Stimulated activated CD4-positive, alpha-beta T cell treated with anti-CD3 and anti-CD28 coated beads, Interleukin-2, amount 100 ng/mL, for 24 hours (primary cell): ENCODE results near the gene PSORS1C1.
"Not testable (repeated sequence)": the region's sequence is repeated elsewhere in the genome, so short reads cannot be mapped to it uniquely, and the experiment has no call there.

Source experiments
- DNase-seq, 2 donors: peaks; one replicate each; pipeline ENCODE4 v3.0.0-alpha.2; 2020

Gene PSORS1C1, protein sequence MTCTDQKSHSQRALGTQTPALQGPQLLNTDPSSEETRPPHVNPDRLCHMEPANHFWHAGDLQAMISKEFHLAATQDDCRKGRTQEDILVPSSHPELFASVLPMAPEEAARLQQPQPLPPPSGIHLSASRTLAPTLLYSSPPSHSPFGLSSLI

DNA sequence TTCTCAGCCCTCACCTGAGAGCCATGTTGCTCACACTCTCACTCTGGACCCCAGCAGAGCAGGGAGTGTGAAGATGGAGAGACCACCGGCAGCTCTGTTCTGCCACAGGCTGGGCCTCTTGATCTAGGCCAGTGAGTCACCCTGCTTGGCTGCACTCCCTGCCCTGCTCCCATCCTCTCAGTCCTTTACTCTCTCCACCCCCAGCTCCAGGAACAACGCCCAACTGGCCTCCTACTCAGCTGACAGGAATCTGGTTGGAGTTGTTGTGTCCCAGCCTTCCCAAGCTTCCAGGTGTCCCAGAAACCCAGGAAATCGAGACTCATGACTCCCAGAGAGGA lies at the start of gene PSORS1C1:
TSS of gene PSORS1C1 (plus strand) at position 260 of the 338 bp plus-strand sequence. CDS start 14,833 bp downstream, outside the sequence.
- no peak for DNase-seq

DNA sequence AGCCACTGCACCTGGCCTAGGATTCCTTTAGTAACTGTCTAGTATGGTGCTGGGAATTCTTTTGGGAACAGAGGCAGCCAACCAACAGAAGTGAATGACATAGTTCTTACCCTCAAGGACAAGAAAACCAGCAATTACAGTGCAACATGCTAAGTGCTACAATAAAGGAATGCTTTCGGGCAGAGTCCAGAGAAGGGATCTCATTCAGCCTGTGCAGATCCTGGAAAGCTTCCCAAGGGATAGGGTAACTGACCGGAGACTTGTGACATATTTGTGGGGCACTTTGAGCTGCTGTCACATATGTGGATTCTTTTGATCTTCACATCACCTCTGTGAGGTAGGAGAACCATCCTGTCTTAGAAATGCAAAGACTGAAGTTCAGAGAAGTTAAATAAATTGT lies 49.0 kb upstream of the PSORS1C1 start:
- no peak for DNase-seq

DNA sequence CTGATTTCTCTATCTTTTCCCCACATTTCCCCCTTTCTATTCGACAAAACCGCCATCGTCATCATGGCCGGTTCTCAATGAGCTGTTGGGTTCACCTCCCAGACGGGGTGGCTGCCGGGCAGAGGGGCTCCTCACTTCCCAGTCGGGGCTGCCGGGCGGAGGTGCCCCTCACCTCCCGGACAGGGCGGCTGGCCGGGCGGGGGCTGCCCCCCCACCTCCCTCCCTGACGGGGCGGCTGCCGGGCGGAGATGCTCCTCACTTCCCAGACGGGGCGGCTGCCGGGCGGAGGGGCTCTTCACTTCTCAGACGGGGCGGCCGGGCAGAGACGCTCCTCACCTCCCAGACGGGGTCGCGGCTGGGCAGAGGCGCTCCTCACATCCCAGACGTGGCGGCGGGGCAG lies 47.6 kb upstream of the PSORS1C1 start:
- DNase-seq: not testable (repeated sequence)

DNA sequence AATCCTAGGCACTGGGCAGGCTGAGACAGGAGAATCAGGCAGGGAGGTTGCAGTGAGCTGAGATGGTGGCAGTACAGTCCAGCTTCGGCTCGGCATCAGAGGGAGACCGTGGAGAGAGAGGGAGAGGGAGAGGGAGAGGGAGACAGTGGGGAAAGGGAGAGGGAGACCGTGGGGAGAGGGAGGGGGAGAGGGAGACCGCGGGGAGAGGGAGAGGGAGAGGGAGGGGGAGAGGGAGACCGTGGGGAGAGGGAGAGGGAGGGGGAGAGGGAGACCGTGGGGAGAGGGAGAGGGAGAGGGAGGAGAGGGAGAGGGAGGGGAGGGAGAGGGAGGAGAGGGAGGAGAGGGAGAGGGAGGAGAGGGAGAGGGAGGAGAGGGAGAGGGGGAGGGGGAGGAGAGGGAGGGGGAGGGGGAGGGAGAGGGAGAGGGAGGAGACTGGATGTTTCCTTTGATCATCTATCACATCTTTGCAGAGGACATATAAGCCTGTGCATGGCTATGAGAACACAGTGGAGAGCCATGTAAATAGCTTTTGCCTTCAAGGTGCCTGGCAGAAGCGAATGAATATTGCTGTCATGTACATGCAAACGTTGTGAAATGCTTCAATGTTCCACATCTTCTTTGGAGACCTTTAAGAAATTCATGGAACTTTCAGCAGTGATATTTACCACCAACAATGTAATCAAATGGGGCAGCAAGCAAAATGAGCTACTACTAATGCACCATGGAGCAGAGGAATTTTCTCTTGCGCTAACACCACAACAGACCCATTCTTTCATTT lies 46.5 kb upstream of the PSORS1C1 start:
- DNase-seq: not testable (repeated sequence)

DNA sequence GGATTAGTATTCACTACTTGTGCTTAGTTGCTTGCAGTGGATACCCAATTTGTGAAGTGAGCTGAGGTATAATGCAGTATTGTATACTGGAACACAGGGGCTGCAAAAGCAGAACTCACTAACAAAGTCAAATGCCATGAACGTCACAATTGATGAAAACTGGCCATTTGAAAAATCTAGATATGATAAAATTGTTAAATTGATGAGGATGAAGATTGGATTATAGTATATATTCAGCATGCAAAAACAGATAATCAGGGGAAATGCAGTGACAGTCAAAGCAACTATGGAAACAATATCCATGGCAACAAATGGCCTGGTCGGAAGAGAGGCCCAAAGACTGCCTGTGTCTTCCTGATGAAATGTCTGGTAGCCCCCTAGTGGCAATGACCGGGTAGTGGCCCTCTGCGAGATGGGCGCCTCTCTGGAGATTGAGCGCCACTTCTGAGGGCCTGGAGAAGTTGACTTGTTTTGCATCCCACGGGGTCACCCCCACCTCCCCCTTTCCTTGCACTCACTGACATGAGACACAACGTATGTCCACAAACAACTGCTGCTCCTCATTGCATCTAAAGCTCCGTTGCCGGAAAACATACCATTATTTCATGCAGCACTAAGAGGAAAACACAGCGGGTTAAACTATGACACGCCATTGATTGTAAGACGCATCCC lies 45.8 kb upstream of the PSORS1C1 start:
- DNase-seq: peak; percentile 77 to 84

DNA sequence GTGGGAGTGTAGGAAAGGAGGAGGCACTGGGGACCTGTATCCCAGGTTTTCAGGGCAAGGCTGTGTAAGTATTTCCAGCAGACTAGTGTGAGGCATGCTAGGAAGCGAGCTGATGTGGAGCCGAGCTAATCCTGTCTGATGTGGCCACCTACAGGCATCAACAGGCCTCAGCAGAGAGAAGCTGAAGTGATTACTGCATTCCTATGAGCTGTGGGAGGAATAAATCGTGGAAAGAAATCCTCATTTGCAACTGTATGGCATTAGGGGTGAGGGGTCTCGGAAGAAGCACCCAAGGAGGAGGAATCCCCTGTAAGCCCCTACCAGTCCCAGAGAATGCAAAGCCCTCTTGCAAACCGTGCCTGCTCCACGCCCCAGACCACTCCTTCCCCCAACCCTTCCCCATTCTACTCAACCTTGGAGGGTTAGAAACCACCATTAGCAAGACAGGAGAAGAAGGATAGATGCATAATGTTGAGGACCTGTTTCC lies 43.8 kb upstream of the PSORS1C1 start:
- no peak for DNase-seq

DNA sequence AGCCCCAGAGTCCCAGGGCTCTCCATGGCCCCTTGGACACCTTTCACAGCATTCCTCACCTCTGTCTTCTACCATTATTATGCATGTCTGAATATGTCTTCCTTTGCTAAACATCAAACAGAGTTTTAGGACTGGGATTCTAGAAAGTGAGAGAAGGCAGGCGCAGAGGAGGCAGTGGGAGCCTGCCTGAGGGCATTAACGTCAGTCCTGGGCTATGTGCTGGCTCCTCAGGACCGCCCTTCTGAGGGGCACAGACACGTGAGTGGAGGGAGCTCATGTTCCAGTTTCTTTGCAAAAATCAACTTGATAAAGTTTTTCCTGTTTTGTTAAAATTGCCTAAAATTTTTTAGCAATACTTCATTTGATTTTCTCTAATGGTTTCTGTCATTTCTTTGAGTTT lies 40.2 kb upstream of the PSORS1C1 start:
- DNase-seq: no peak

DNA sequence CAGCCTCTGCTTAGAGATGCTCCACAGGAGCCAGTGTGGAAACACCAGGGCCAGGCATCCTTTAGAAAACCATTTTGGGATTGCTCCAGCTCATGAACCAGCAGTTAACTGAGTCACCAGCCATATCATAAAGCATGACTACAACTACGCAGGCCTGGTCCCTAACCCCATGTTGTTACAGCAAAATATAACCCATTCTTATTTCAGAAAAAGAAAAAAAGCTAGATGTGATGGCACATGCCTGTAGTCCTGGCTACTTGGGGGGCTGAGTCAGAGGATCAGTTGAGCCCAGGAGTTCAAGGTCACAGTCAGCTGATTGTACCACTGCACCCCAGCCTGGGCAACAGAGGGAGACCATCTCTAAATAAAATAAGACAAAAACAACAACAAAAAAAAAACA lies 39.1 kb upstream of the PSORS1C1 start:
- no peak for DNase-seq

DNA sequence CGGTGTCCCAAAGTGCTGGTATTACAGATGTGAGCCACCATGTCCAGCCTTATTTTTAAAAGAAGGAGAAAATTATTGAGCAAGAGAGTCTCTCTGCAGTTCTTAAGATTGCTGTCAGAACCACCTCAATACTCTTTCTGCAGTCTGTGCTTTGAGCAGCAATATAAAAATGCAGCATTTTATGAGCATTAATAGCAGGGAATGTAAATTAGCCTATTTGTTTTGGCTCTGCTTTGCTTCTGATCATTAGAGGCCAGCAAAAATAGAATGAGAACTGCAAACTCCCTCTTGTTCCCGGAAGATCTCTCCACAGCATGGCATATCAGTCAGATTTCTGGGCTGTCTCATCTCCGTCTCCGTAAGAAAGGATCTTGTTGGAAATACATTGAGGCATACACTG lies 38.0 kb upstream of the PSORS1C1 start:
- DNase-seq: no peak

DNA sequence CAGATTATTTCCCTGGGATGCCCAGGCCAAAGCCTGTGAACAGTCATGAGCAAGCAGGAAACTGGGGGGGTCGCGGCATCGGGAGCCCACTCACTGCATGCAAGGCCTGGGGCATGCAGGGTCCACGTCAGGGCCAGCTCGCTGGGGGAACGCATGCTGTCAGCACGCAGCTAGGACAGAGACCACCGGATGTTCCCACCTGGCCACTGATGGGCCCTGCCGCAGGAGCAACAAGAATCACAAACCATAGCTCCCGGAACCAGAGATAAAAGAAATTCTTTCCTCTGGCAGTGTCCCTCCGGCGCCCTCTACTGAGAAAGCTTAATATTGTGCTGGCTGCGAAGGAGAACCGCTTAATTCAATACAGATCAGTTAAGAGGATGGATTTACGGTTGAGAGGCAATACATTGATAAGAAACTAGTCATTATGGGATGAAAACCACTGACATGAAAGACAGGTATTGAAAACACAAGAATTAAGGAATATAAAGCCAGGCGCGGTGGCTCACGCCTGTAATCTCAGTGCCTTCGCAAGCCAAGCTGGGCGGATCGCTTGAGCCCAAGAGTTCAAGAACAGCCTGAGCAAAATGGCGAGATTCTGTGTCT lies 34.8 kb upstream of the PSORS1C1 start:
- peak; percentile 71 to 76 for DNase-seq

DNA sequence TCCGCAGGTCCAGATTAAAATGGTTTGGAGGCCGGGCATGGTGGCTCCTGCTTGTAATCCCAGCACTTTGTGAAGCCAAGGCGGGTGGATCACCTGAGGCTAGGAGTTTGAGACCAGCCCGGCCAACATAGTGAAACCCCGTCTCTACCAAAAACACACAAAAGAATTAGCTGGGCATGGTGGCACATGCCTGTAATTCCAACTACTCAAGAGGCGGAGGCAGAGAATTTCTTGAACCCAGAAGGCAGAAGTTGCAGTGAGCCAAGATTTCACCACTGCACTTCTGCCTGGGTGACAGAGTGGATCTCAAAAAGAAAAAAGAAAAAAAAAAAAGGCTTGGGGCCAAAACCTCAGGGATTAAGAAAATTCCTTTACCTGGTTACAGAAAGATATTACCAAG lies 32.7 kb upstream of the PSORS1C1 start:
- no peak for DNase-seq

DNA sequence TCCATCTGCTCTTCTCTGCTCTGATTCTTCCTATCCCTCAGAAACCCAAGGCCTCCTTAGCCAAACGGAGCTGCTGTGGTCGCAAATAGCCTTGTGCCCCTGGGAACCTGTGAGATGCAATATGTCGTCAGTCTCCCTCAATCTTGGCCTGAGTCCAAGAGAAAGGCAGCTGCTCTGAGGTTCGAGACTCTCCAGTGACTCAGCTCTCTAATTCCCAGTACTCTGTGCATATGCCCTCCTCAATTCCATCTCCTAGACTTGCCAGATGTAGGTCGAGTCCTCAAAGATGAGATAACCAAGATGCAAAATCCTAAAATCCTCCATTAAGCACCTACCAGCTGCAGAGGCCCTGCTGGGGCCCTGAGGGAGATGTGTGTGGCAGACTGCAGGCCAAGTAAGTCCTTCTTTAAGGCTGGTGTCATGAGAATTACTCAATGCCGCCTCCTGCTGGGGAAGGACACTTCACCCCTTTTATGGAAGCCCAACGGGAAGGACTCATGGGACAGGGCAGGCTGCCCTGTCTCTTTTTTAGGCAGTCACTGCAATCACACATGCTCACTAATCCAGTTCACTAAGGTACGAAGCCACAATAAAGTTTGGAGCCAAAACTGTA lies 30.8 kb upstream of the PSORS1C1 start:
- DNase-seq: peak; percentile 55 to 61

DNA sequence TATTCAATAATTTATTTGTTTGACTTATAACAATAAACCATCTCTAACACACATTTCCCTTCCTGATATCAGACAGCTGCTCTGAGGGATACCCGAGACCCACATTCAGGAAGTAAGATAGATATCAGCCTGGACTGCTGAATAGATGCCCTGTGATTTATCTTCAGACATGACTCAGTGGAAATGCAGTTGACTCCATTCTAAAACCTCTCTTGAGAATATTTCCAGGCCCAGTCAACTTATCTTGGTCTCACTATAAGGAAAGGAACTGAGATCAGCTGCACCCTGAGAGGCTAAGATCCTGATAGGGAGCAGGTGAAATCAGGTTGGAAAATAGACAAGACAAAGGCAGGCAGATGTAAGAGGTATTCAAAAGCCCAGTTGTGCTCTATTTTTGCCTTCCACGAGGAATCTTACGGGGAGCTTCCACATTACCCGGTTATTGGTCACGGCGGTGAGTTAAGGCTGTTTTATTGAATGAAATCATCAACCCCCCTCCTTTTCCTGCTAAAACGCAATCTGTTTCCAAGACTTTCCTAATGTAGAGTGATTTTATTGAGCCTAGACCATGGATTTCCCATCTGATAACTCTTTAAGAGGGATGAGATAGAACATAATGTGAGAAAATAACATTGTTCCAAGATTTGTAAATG lies 27.7 kb upstream of the PSORS1C1 start:
- DNase-seq: no peak

DNA sequence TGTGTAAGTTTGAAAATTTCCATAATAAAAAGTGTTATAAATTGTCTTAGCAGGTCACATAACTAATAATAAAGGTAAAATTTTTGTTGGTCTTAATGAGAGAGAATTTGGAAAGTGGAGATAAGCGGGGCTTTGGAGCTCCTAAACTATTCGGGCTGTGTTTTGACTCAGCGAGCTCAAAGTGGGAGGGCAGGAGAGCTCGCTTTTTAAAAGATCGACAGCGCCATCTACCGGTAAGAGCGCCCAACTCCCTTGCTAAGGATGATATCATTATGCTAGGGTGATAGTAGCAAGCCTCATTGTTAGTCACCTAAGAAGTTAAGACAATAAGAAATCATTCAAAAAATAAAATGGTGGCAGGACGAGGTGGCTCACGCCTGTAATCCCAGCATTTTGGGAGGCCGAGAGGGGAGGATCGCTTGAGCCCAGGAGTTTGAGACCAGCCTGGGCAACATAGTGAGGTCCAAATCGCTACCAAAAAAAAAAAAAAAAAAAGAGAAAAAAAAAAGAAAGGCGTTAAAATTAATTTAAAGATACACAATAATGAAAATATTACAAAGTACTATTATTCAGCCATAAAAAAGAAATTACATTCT lies 27.0 kb upstream of the PSORS1C1 start:
- DNase-seq: peak; percentile 94 to 96

DNA sequence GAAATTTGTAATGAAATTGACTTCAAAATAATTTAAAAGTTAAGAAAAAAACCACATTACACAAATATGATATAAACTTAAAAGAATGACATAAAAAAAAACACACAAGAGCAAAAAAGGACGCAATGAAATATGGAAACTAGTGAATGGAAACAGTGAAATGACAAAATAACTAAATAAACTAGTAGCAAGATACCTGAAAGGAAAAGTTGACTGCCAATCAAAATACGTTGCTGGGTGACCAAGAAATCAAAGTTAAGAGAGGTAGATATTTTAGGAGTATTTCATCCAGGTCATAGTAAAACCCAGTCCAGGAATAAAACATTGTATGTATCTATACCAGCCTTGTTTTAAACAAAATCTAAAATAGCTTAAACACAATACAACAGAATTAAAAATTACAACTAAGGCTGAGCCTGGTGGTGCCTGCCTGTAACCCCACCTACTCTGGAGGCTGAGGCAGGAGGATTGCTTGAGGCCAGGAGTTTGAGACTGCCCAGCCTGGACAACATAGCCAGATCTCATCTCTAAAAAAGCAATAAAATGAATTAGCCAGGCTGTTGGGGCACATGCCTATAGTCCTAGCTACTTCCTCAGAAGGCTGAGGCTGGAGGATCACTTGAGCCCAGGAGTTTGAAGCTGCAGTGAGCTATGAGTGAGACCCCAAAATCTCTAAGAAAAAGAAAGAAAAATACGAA lies 24.2 kb upstream of the PSORS1C1 start:
- no peak for DNase-seq

DNA sequence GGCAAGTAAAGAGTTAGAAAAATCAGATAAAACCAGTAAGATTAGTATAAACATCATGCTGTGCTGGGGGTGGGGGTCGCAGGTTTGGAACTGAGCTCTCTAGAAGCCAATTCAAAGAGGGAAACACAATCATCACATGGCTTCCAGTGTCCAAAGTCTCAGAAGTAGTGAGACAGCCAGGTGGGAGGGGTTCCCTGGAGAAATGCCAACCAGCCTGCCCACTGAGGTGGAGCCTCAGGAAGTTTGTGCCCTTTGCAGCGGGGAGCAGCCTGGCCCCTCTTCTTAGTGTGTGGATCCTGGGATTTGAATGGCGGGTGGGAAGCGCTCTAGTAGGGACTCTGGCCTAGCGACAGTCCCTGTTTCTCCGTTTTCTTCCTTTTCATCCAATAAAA lies 23.6 kb upstream of the PSORS1C1 start:
- DNase-seq: no peak

DNA sequence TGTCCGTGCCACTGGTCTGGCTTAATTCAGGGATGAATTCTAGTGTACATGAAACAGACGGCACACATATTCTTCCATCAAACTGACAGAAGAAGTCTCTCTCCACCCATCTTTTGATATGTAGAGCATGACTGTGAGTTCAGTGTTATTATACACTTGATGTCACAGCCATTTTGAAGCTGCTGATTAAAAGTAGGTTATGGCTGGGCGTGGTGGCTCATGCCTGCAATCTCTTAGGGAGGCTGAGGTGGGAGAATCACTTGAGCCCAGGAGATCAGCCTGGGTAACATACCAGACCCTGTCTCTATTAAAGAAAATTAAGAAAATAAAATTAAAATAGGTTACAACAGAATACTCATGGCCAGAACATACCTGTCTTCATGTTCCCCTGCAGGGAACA lies 22.9 kb upstream of the PSORS1C1 start:
- no peak for DNase-seq

DNA sequence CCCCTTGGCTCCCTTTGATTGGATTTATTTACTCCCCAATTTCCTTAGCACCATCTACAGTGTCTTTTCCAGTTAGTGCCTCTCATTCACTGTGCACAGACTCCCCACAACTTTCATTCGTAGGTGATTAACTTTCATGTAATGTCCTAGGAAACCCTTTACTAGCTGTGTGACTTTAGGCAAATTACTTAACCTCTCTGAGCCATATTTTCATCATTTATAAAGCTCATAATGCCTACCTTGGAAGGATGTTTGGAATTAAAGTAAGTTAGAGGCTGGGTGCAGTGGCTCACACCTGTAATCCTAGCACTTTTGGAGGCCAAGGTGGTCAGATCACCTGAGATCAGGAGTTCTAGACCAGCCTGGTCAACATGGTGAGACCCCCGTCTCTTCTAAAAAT lies 22.4 kb upstream of the PSORS1C1 start:
- no peak for DNase-seq

DNA sequence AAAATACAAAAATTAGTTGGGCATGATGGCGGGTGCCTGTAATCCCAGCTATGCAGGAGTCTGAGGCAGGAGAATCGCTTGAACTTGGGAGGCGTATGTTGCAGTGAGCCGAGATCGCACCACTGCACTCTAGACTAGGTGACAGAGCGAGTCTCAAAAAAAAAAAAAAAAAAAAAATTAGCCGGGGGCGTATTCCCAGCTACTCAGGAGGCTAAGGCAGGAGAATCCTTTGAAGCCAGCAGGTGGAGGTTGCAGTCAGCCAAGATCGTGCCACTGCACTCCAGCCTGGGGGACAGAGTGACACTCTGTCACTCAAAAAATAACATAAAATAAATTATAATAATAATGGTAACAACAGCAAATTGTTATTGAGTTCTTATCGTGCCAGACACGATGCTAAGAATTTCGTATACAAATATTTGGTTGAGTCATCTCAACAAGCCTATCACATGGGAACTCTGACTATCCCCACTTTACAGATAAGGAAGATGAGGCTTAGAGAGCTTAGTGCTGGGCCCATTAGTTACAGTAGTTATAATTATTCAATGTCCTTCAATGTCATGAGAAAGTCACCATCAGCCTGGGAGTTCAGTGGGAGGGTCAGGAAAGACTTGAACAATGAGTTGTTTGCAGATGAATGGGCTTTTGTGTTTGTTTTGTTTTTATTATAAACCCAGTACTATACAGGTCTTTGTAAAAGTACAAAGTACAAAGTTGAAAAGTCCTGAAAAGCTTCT lies 21.7 kb upstream of the PSORS1C1 start:
- no peak for DNase-seq

DNA sequence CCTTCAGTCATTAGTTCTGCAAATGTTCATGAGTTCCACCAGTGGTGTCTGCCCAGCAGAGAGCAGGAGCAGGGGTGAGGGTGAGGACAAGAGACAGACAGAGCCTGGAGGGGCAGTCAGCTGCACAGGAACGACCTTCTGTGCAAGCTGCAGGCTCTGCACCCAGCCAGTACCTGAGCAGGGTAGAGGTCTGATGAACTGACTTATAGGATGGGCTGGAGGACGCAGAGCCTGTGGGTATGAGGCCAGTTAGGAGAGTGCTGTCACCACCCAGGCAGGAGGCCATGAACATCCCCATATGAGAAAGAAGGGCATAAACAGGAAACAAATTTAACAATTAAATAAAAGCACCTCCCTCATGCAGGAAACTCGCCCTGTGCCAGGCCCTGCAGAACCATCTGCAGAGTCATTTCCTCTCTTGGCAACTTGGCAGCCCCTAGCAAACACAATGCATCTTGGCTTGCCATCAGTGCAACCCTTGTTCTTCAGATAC lies 20.2 kb upstream of the PSORS1C1 start:
- DNase-seq: peak; percentile 9 to 26

DNA sequence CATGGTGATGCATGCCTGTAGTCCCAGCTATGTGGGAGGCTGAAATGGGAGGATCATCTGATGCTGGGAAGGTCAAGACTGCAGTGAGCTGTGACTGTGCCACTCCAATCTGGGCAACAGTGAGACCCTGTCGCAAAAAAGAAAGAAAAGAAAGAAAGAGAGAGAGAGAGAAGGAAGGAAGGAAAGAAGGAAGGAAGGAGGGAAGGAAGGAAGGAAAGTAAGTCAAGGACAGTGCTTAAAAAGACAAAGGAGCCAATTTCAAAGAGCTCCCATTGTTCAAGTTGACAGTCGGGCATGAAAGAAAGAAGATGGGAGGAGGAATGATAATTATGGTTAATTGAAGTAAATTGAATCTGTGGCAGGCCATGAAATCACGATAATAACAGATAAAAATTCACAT lies 18.4 kb upstream of the PSORS1C1 start:
- no peak for DNase-seq
